BLaER1 (cell line): ENCODE measurements around the gene SDC1.

ENCODE experiments used
- H3K27ac ChIP-seq: shearing (Covaris generic); formaldehyde crosslinking; 2 replicates; pipeline ENCODE4 v1.8.1; 2022
- H3K27me3 ChIP-seq: shearing (Covaris generic); formaldehyde crosslinking; 2 replicates; pipeline ENCODE4 v1.8.1; 2022
- H3K36me3 ChIP-seq: shearing (Covaris generic); formaldehyde crosslinking; 2 replicates; pipeline ENCODE4 v1.8.1; 2022
- H3K4me1 ChIP-seq: shearing (Covaris generic); formaldehyde crosslinking; 2 replicates; pipeline ENCODE4 v1.8.1; 2022
- H3K4me2 ChIP-seq: shearing (Covaris generic); formaldehyde crosslinking; 2 replicates; pipeline ENCODE4 v1.8.1; 2022
- H3K4me3 ChIP-seq: shearing (Covaris generic); formaldehyde crosslinking; 2 replicates; pipeline ENCODE4 v1.8.1; 2022
- H3K9ac ChIP-seq: shearing (Covaris generic); formaldehyde crosslinking; 2 replicates; pipeline ENCODE4 v1.8.1; 2022
- H3K9me3 ChIP-seq: shearing (Covaris generic); formaldehyde crosslinking; 2 replicates; pipeline ENCODE4 v1.8.1; 2022
- H4K20me1 ChIP-seq: shearing (Covaris generic); formaldehyde crosslinking; 2 replicates; pipeline ENCODE4 v1.8.1; 2022
- Cebpa-rat ChIP-seq: shearing (Covaris generic); IDR thresholded peaks from 2 replicates; pipeline ENCODE4 v1.8.1; 2022

SDC1 gene

DNA sequence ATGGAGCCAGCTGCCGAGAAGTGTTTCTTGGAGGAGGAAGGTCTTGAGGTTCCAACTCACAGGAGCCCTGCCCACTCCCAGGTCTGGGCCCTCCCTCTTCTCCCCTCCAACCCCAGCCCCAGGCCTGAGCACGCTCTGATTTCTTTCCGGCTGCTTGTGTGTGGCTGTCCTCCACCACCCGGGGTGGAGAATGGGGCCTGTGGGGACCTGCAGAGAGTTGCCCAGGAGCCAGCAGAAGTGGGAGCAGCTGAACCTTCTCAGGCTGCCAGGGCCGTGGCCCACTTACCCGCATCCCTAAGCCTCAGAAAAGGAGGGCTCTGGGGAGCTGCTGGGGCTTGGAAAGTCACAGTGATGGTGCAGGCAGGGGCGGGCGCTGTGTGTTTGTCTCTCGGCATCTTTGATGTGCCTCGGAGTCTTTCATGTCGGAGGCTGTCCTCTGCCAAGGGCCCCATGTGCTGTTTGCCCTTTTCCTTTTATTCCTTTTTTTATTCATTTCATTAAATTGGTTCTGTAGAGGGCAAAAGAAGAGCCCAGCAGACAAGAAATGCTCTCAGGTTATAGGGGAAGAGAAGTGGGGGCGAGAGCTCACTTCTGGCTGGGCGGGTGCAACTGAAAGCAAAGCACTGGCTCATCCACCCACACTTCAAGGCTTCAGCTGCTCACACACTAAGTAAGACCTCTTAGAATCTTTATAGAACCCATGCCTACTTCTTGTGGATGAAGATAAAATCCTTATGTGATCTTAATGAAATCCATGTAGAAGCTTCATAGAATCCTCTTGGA lies 52.5 kb downstream of the SDC1 start:
- Histone ChIP-seq H3K4me3 (no peak overlapping the region), H4K20me1 (no peaks in the 10 kb centered on the region), H3K36me3 (no peaks in the 10 kb centered on the region), H3K27me3 (no peaks in the 10 kb centered on the region), H3K27ac (no peak overlapping the region), H3K9ac (no peak overlapping the region), H3K4me2 (no peak overlapping the region), H3K4me1 (no peaks in the 10 kb centered on the region), H3K9me3 (no peaks in the 10 kb centered on the region)
- TF ChIP-seq Cebpa-rat, result no peak

GRCh38 chr2:20171445-20171977 lies 53.4 kb downstream of the SDC1 start:
- Histone ChIP-seq H3K4me1 (peaks cover 7% of the 10 kb centered on the region), H3K9me3 (no peaks in the 10 kb centered on the region), H4K20me1 (no peaks in the 10 kb centered on the region), H3K36me3 (no peaks in the 10 kb centered on the region), H3K9ac (no peak overlapping the region), H3K4me2 (no peak overlapping the region), H3K27me3 (no peaks in the 10 kb centered on the region), H3K4me3 (no peak overlapping the region), H3K27ac (no peak overlapping the region)
- no peak for TF ChIP-seq Cebpa-rat

DNA sequence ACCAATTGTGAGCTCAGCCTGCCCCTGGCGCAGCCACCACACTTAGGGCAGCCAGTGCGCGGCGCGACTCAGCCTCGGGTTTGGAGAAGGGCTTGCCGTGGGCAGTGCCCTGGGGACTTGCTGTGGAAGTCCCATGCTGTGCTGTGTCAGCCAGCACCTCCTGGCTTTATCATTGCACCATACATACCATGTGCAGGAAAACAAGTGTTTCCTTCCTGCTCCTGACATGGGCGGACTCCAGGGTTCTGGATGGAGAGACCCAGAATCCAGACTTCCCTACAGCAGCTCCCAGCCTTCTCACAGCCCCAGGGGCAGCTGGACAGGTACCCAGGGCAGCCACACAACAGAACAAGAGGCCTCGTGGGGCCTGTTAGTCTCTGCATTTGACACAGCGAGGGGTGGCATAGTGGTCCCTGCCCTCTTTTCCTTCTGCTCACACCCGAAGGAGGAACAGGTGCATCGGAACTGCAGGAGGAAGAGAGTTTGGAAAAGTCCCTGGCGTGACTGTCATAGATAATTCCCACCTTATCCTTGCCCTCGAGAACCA lies 54.2 kb downstream of the SDC1 start:
- no peak overlapping the region for H3K4me2 ChIP-seq
- no peaks in the 10 kb centered on the region for H3K9me3 ChIP-seq
- no peak overlapping the region for H3K27ac ChIP-seq
- H3K4me1 ChIP-seq, result peaks cover 13% of the 10 kb centered on the region
- no peaks in the 10 kb centered on the region for H3K36me3 ChIP-seq
- no peaks in the 10 kb centered on the region for H4K20me1 ChIP-seq
- H3K27me3 ChIP-seq, result no peaks in the 10 kb centered on the region
- TF ChIP-seq Cebpa-rat, result no peak
- no peak overlapping the region for H3K4me3 ChIP-seq
- no peak overlapping the region for H3K9ac ChIP-seq

DNA sequence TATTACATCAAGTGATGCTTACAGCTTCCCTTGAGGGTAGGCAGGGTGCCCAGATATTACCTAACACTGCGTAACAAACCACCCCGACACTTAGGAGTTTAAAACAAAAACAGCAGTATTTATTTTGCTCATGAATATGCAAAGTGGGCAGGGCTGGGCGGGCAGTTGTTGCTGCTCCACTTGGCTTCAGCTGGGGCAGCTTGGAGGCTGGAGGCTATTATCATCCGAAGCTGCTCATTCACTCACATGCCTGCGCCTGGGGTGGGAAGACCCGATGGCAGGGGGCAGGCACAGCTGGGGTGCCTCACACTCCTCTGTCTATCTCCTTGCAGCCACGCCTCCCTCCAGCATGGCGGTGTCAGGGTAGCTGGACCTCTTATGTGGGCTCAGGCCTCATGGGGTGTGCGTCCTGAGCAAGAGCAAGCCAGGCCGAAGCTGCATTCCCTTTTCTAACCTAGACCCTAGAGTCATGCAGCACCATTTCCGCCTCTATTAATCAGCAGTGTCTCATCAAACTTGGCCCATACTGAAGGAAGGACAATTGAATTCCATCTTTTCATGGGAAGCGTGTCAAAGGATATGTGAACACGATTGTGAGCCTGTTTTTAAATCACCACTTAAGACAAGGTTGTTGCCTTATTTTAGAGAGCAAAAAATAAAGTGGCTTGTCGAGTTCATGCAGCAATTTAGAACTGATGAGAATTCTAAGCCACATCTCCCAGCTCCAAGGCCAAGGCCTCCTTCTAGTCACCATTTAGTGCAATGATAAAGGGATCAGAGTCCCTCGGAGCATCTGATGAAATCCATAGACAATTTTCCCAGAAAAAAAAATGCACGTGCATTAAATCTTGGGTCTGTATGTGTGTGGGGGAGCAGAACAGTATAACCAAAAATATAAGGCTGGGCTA lies 54.9 kb downstream of the SDC1 start:
- Histone ChIP-seq H3K4me1 (peaks cover 13% of the 10 kb centered on the region), H3K9ac (no peak overlapping the region), H3K36me3 (no peaks in the 10 kb centered on the region), H3K4me3 (no peak overlapping the region), H3K27ac (no peak overlapping the region), H4K20me1 (no peaks in the 10 kb centered on the region), H3K27me3 (no peaks in the 10 kb centered on the region), H3K9me3 (no peaks in the 10 kb centered on the region), H3K4me2 (no peak overlapping the region)
- no peak for TF ChIP-seq Cebpa-rat

DNA sequence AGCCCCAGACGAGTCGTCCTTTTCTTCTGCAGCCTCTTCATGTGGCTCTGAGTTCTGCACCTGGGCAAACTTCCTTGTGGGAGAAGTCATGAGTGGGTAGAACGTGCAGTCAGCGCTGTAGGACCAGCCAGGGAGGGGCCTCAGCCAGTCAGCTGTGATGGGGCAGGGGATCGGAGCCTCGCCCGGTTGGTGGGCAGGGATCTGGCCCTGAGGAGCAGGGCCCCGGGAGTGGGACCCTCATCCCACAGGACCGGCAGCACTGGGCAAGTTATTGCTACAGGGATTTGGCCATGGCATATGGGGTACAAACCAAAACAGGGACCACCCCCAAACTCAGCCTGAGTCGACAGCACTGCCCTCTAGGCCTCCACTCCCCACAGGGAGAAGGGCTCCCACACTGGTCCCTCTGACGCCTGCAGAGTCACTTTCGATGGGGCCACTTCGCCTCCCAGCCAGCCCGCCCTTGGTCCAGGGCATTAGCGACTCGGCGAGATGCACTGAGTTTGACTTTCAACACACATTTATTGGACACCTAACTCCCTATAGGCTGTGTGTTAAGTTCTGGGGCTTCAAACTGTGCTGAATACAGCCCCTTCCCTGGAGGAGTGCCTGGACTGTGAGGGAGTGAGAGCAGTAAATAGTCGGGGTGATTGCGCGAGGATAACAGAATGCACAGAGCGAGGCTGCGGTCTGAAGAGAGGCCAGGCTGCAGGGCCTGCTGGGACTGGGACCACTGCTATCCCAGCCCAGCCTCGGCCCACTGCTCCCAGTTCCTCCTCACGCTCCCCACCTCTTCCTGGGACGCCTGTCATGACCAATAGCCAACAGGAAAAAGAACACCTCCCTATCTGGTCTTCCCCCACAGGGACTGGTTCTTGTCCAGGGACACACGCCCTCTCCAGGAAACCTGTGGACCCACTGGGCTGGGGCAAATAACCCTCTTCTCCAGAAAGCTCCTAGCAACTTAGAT lies 55.9 kb downstream of the SDC1 start:
- Histone ChIP-seq H3K9ac (no peak overlapping the region), H4K20me1 (no peaks in the 10 kb centered on the region)
- no peak for TF ChIP-seq Cebpa-rat

DNA sequence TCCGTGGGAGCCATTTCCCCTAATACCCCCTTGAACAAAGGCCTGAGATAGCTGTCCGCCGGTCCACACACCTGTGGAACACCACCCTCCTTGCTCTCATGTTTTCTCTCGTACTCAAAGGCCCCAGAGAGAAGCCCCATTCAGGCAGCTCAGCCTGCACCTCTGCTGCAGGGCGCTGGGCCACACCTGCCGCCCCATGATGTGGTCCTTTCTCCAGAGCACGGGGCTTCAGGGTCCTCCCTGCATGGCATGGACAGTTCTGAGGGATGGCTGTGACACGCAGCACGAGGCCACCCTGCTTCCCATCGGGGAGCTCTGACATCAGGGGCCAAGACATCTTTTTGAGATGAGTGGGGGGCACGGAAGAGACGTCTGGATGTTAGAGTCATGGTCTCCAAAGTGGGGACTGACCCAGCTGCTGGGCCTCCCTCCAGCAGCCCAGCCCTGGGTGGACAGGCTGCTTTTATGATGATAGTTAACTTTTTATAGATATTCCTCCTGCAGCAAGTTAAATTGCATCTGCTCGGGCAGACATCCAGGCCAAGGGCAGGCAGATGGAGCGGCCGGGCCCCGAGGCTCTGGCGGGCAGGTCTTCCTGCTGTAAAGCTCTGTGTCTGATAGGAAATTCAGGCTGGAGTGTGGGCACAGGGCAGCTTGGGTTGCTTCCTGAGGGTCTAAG lies 56.7 kb downstream of the SDC1 start:
- Histone ChIP-seq H3K4me2 (no peak overlapping the region), H3K9ac (no peak overlapping the region), H4K20me1 (no peaks in the 10 kb centered on the region), H3K9me3 (no peaks in the 10 kb centered on the region), H3K4me1 (peaks cover 13% of the 10 kb centered on the region), H3K27me3 (no peaks in the 10 kb centered on the region), H3K36me3 (no peaks in the 10 kb centered on the region), H3K27ac (no peak overlapping the region), H3K4me3 (no peak overlapping the region)
- no peak for TF ChIP-seq Cebpa-rat

More for the DNA sequence above, 55.9 kb downstream of the SDC1 start:
- Histone ChIP-seq H3K9me3 (no peaks in the 10 kb centered on the region), H3K27me3 (no peaks in the 10 kb centered on the region), H3K36me3 (no peaks in the 10 kb centered on the region), H3K27ac (no peak overlapping the region), H3K4me1 (peaks cover 13% of the 10 kb centered on the region), H3K4me3 (no peak overlapping the region), H3K4me2 (no peak overlapping the region)

GRCh38 chr2:20167356-20167755 lies 57.6 kb downstream of the SDC1 start:
- no peaks in the 10 kb centered on the region for H4K20me1 ChIP-seq
- H3K4me3 ChIP-seq, result no peak overlapping the region
- no peak overlapping the region for H3K4me2 ChIP-seq
- no peak overlapping the region for H3K27ac ChIP-seq
- H3K9ac ChIP-seq, result no peak overlapping the region
- no peaks in the 10 kb centered on the region for H3K9me3 ChIP-seq
- H3K27me3 ChIP-seq, result no peaks in the 10 kb centered on the region
- no peak for TF ChIP-seq Cebpa-rat
- no peaks in the 10 kb centered on the region for H3K36me3 ChIP-seq
- peaks cover 13% of the 10 kb centered on the region for H3K4me1 ChIP-seq

DNA sequence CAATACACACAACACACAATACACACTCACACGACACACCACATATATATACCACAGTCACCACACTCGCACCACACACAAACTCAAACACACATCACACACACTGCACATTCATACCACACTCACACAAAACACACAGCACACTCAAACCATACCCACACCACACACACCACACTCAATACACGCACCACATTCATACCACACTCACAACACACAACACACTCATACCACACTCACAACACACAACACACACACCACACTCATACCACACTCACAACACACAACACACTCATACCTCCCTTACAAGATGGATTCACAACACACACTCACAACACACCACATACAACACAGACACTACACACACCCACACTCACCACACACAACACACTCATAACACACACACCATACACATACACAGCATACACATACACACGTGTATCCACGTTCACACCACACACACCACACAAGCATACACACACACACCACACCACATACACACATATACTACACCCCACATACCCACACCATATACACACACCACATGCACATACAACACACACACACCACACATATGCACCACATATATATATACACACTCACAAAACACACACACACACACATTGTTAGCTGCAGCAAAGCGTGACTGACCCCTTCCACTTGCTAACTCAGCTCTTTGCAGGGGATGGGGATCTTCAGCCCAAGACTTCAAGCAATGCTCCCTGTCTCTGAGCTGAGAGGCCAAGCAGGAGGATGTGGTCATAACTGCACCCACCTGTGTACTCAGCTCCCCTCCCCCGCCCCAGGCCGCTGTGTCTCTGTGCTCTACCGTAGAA lies 59.0 kb downstream of the SDC1 start:
- Histone ChIP-seq H3K9me3 (no peaks in the 10 kb centered on the region), H3K27me3 (no peaks in the 10 kb centered on the region), H3K36me3 (no peaks in the 10 kb centered on the region), H3K9ac (no peak overlapping the region), H3K4me1 (peaks cover 13% of the 10 kb centered on the region), H3K4me2 (peak overlapping the region; percentile 17; the same call in 1 of the 2 replicates), H3K27ac (no peak overlapping the region), H4K20me1 (no peaks in the 10 kb centered on the region), H3K4me3 (no peak overlapping the region)
- no peak for TF ChIP-seq Cebpa-rat
